Activated T-helper 9 cell treated with anti-CD3 and anti-CD28 coated beads, Interleukin-2, amount 50 U/mL, for 16 hours (primary cell): Measurements from ENCODE around the gene SLC9A3.

Source experiments
- DNase-seq: peaks from one replicate; pipeline ENCODE4 v3.0.0-alpha.2; 2020; ENCODE audit warnings: low read depth

The SLC9A3 gene

GRCh38 chr5:538801-539468 is 14.7 kb upstream of the SLC9A3 start:
- DNase-seq: no peak

GRCh38 chr5:538271-538771 is 14.1 kb upstream of the SLC9A3 start:
- DNase-seq: no peak

GRCh38 chr5:537621-538071 is 13.4 kb upstream of the SLC9A3 start:
- DNase-seq: no peak

- DNase-seq: no peak
Measured at GRCh38 chr5:537098-537497, 12.8 kb upstream of the SLC9A3 start.

GRCh38 chr5:535846-536698 is 11.8 kb upstream of the SLC9A3 start:
- no peak for DNase-seq

- no peak for DNase-seq
Measured at GRCh38 chr5:534743-535671, 10.8 kb upstream of the SLC9A3 start.

GRCh38 chr5:533955-534742 is 9.9 kb upstream of the SLC9A3 start:
- DNase-seq: no peak

- DNase-seq: no peak
Measured at GRCh38 chr5:533243-533954, 9.2 kb upstream of the SLC9A3 start.

GRCh38 chr5:532521-533242 is 8.4 kb upstream of the SLC9A3 start:
- no peak for DNase-seq

GRCh38 chr5:531749-532315 is 7.6 kb upstream of the SLC9A3 start:
- no peak for DNase-seq

- DNase-seq: no peak
Measured at GRCh38 chr5:531101-531748, 7.0 kb upstream of the SLC9A3 start.

- DNase-seq: no peak
Measured at GRCh38 chr5:530001-530955, 6.0 kb upstream of the SLC9A3 start.

- no peak for DNase-seq
Measured at GRCh38 chr5:528629-529511, 4.6 kb upstream of the SLC9A3 start.

GRCh38 chr5:527646-528628 is 3.7 kb upstream of the SLC9A3 start:
- DNase-seq: no peak

- DNase-seq: no peak
Measured at GRCh38 chr5:526456-527088, 2.3 kb upstream of the SLC9A3 start.
